ENCODE results near the gene EXOC4.

DNA sequence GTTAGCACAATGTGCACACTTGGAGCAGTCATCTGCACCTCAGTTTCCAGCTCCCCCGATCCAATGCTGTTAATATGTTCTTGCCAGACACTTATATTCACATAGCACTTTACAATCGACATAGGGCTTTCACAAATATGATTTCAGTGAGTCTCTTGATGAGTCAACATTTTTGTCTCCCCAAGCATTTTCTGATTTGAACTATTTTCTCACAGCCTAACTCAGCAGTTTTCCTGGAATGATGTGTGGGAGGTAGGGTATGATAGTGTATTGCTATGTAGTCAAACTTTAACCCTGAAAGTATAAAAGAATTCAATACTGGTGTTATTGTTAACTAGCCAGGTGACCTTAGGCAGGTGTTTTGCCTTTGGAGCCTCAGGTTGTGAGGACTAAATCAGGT is 791.8 kb downstream of the EXOC4 start:
- TF ChIP-seq, protein P1, sequence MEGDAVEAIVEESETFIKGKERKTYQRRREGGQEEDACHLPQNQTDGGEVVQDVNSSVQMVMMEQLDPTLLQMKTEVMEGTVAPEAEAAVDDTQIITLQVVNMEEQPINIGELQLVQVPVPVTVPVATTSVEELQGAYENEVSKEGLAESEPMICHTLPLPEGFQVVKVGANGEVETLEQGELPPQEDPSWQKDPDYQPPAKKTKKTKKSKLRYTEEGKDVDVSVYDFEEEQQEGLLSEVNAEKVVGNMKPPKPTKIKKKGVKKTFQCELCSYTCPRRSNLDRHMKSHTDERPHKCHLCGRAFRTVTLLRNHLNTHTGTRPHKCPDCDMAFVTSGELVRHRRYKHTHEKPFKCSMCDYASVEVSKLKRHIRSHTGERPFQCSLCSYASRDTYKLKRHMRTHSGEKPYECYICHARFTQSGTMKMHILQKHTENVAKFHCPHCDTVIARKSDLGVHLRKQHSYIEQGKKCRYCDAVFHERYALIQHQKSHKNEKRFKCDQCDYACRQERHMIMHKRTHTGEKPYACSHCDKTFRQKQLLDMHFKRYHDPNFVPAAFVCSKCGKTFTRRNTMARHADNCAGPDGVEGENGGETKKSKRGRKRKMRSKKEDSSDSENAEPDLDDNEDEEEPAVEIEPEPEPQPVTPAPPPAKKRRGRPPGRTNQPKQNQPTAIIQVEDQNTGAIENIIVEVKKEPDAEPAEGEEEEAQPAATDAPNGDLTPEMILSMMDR (IDR thresholded peaks at IDR 0.05): no peak
- no peak for TF ChIP-seq POLR2AphosphoS5 (IDR thresholded peaks at IDR 0.05)
- no peak for TF ChIP-seq EP300 (IDR thresholded peaks at IDR 0.05)
